Measurements from ENCODE around the gene TMEM9.

- no peak for TF ChIP-seq CTCF (conservative IDR thresholded peaks at IDR 0.05; ENCODE audit: low read depth, low read length)
- TF ChIP-seq EZH2 (IDR thresholded peaks at IDR 0.05; ENCODE audit: borderline replicate concordance, low read depth, low read length, poor library complexity, severe bottlenecking) = no peak
Measured at GRCh38 chr1:201113451-201114244, 40.6 kb downstream of the TMEM9 start.

Data from A673 (cell line).